ENCODE results near the gene RAET1E.
"Not testable (repeated sequence)": the region's sequence is repeated elsewhere in the genome, so short reads cannot be mapped to it uniquely, and the experiment has no call there.

The RAET1E gene

GRCh38 chr6:149861603-149862423, 36.1 kb downstream of the RAET1E start:
- DNase-seq, result no peak

- DNase-seq, result no peak
These were observed 36.9 kb downstream of the RAET1E start for GRCh38 chr6:149860834-149861602.

- DNase-seq, result no peak
These were observed 37.4 kb downstream of the RAET1E start for GRCh38 chr6:149860513-149860833.

GRCh38 chr6:149859938-149860337, 38.0 kb downstream of the RAET1E start:
- no peak for DNase-seq

GRCh38 chr6:149859368-149859767, 38.5 kb downstream of the RAET1E start:
- no peak for DNase-seq

- no peak for DNase-seq
These were observed 40.4 kb downstream of the RAET1E start for GRCh38 chr6:149857541-149857940.

- no peak for DNase-seq
These were observed 41.5 kb downstream of the RAET1E start for GRCh38 chr6:149856256-149856994.

GRCh38 chr6:149855741-149856140, 42.2 kb downstream of the RAET1E start:
- no peak for DNase-seq

GRCh38 chr6:149855040-149855654, 42.8 kb downstream of the RAET1E start:
- DNase-seq, result no peak

- DNase-seq, result no peak
These were observed 43.4 kb downstream of the RAET1E start for GRCh38 chr6:149854532-149854931.

GRCh38 chr6:149854017-149854416, 43.9 kb downstream of the RAET1E start:
- not testable (repeated sequence) for DNase-seq

- DNase-seq, result peak; percentile 31
These were observed 45.0 kb downstream of the RAET1E start for GRCh38 chr6:149852881-149853280.

- DNase-seq, result peak; percentile 18
These were observed 45.7 kb downstream of the RAET1E start for GRCh38 chr6:149852180-149852579.

GRCh38 chr6:149851461-149852110, 46.3 kb downstream of the RAET1E start:
- DNase-seq, result no peak

GRCh38 chr6:149848343-149848742, 49.6 kb downstream of the RAET1E start:
- not testable (repeated sequence) for DNase-seq

Measured in activated CD4-positive, alpha-beta T cell treated with anti-CD3 and anti-CD28 coated beads, Interleukin-2, amount 50 U/mL, for 16 hours (primary cell).